Measurements from ENCODE around the gene ZNF311.
"Not testable (repeated sequence)": the region's sequence is repeated elsewhere in the genome, so short reads cannot be mapped to it uniquely, and the experiment has no call there.

ZNF311 gene

DNA sequence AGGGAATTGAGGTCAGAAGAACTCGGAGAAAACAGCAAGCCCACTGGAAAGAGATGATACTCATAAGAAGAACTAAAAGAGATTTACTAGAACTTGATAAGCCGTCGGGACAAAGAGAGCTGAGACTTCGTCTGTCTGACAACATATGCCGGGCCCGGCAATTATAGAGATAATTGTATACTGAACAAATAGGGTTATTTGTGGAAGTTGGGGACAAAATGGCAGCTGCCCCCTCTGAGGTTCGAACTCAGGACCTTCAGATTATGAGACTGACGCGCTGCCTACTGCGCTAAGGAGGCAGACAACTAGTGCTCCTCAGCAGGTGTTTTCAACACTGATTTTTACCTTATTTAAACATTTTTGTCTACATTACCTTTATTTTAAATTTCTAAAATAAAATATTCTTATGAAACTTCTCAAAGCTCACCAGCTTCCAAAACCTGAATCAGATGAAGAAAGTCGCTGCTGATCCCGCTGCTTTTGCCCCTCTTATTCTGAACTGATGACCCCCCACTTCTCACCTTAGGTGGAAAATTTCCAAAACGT is 52.0 kb downstream of the ZNF311 start:
- peak; percentile 46 for DNase-seq (ENCODE audit: low spot score)

DNA sequence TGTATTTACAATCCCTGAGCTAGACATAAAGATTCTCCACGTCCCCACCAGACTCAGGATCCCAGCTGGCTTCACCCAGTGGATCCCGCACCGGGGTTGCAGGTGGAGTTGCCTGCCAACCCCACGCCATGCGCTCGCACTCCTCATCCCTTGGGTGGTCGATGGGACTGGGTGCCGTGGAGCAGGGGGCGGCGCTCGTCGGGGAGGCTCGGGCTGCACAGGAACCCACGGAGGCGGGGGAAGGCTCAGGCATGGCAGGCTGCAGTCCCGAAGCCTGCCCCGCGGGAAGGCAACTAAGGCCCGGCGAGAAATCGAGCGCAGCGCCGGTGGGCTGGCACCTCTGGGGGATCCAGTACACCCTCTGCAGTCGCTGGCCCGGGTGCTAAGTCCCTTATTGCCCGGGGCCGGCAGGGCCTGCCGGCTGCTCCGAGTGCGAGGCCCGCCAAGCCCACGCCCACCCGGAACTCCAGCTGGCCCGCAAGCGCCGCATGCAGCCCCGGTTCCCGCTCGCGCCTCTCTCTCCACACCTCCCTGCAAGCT is 55.4 kb downstream of the ZNF311 start:
- not testable (repeated sequence) for DNase-seq (ENCODE audit: low spot score)

DNA sequence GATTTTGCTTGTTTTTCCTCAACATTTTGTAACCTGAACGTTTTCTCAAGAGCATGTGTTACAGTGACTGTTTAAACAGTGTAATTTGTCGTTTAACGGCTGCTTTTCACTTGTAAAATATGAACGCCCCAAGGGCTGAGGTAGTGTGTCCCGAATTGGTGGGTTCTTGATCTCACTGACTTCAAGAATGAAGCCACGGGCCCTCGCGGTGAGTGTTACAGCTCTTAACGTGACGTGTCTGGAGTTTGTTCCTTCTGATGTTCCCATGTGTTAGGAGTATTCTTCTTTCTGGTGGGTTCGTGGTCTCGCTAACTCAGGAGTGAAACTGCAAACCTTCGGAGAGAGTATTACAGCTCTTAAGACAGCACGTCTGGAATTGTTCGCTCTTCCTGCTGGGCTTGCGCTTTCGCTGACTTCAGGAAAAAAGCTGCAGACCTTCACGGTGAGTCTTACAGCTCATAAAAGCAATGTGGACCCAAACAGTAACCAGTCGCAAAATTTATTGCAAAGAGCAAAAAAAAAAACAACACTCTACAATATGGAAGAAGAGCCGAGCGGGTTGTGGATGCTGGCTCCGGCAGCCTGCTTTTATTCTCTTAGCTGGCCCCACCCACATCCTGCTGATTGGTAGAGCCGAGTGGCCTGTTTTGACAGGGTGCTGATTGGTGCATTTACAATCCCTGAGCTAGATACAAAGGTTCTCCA is 56.2 kb downstream of the ZNF311 start:
- no peak for DNase-seq (ENCODE audit: low spot score)

DNA sequence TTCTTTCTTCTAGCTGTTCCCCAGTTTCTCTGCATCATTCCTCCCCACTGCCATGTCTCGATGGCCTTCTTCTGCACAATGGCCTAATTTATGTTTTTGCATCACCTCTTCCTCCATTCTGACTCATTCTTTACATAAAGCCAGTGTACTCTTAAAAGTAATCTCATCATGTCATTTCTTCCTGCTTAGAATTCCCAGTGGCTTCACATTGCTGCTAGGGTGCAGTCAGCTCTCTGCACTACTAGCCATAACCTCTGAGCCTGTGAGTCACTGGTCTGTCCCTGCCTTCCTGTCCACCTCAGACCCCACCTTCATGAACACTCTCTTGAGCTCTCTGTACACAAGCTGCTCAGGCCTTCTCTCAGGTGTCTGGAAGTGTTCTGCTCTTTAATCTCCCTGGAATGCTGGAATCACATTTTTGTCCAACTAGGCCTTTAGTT is 57.3 kb downstream of the ZNF311 start:
- DNase-seq (ENCODE audit: low spot score), result no peak

DNA sequence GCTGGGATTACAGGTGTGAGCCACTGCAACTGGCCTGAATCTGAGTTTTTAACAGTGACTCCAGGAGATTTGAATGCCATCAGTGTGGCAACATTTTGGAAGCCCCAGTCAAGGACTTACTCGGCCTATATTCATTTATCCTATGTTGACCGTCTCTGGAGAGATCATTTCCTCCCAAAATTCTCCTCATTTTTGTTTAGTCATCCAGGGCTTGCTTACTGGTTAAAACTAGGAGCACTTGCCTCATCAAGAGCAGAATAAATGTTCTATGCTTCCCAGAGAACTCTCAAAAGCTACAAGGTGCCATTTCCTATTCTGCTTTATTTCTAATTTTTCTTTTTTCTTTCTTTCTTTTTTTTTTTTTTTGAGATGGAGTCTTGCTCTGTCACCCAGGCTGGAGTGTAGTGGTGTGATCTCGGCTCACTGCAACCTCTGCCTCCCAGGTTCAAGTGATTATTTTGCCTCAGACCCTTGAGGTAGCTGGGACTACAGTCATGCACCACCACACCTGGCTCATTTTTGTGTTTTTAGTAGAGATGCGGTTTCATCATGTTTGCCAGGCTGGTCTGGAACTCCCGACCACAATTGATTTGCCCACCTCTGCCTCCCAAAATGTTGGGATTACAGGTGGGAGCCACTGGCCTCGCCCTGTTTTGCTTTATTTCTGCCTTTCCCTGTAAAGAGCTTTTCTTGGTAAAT is 57.9 kb downstream of the ZNF311 start:
- DNase-seq (ENCODE audit: low spot score), result no peak

DNA sequence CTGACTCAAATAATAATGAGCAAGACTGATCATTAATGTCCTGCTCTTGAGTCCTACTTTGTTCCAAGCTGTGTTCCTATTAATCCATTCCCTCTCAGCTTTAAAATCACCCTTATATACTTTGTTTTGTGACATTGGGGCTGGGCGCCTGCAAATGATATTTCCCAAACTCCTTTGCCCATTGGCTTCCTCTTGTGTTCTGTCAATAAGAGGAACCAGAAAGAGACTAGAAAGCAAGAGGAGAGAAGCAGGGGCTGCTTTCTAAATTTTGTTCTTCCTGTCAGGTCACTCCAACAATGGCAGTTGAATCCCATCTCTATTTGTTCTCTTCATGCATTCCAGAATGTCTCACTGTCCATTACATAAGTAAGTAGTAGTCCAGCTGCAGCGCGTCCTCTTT is 59.8 kb downstream of the ZNF311 start:
- no peak for DNase-seq (ENCODE audit: low spot score)

All from CD4-positive, alpha-beta T cell treated with Interleukin-15 for 4 hours (primary cell).